NOMO-1 (cell line): ENCODE results near the gene SNX11.
"Not testable (repeated sequence)": the region's sequence is repeated elsewhere in the genome, so short reads cannot be mapped to it uniquely, and the experiment has no call there.

Source experiments
- DNase-seq, 2 experiments: peaks; one replicate each; lab custom pipeline; 2025; ENCODE audit not compliant: unreplicated experiment in 2 of 2; lab: John Stamatoyannopoulos, UW

Gene SNX11

GRCh38 chr17:48107137-48108055, at the start of gene SNX11:
Gene SNX11, plus strand, starts transcription at chr17:48107766. Its CDS starts 4,278 bp downstream, at chr17:48112044.
- peak; percentile 78 to 83 for DNase-seq

GRCh38 chr17:48058393-48059124, 49.0 kb upstream of the SNX11 start:
- DNase-seq, result no peak

- DNase-seq, result no peak
These were observed 48.4 kb upstream of the SNX11 start for GRCh38 chr17:48059125-48059668.

- DNase-seq, result peak in 1 of 2 experiments; percentile 17
These were observed 47.3 kb upstream of the SNX11 start for GRCh38 chr17:48060249-48060648.

GRCh38 chr17:48062273-48062672, 45.3 kb upstream of the SNX11 start:
- DNase-seq, result no peak

- DNase-seq, result no peak
These were observed 42.9 kb upstream of the SNX11 start for GRCh38 chr17:48064638-48065037.

- no peak for DNase-seq
These were observed 41.4 kb upstream of the SNX11 start for GRCh38 chr17:48066192-48066591.

GRCh38 chr17:48066656-48067055, 40.9 kb upstream of the SNX11 start:
- DNase-seq, result no peak

- no peak for DNase-seq
These were observed 40.3 kb upstream of the SNX11 start for GRCh38 chr17:48067245-48067644.

- DNase-seq, result not testable (repeated sequence)
These were observed 39.8 kb upstream of the SNX11 start for GRCh38 chr17:48067808-48068207.

- DNase-seq, result no peak
These were observed 39.0 kb upstream of the SNX11 start for GRCh38 chr17:48068491-48068961.

- no peak for DNase-seq
These were observed 37.4 kb upstream of the SNX11 start for GRCh38 chr17:48070195-48070594.

- no peak for DNase-seq
These were observed 35.9 kb upstream of the SNX11 start for GRCh38 chr17:48071654-48072053.

- DNase-seq, result not testable (repeated sequence)
These were observed 34.8 kb upstream of the SNX11 start for GRCh38 chr17:48072811-48073210.

GRCh38 chr17:48073566-48074094, 33.9 kb upstream of the SNX11 start:
- not testable (repeated sequence) for DNase-seq

- peak in 1 of 2 experiments; percentile 51 for DNase-seq
These were observed 33.1 kb upstream of the SNX11 start for GRCh38 chr17:48074322-48075081.

GRCh38 chr17:48077152-48077551, 30.4 kb upstream of the SNX11 start:
- not testable (repeated sequence) for DNase-seq

GRCh38 chr17:48081858-48082257, 25.7 kb upstream of the SNX11 start:
- DNase-seq, result no peak

- no peak for DNase-seq
These were observed 22.6 kb upstream of the SNX11 start for GRCh38 chr17:48084932-48085331.

- no peak for DNase-seq
These were observed 14.1 kb upstream of the SNX11 start for GRCh38 chr17:48093341-48094045.
